ENCODE measurements around the gene ITPRIP. TPM values are rescaled to one million over a fixed set of nuclear protein-coding genes. Genes with fewer than 3 reads are reported as not detected.

Gene ITPRIP
- total RNA-seq, 4 donors from 2014 or later: 28.0 to 44.2 (median 29.4) TPM

DNA sequence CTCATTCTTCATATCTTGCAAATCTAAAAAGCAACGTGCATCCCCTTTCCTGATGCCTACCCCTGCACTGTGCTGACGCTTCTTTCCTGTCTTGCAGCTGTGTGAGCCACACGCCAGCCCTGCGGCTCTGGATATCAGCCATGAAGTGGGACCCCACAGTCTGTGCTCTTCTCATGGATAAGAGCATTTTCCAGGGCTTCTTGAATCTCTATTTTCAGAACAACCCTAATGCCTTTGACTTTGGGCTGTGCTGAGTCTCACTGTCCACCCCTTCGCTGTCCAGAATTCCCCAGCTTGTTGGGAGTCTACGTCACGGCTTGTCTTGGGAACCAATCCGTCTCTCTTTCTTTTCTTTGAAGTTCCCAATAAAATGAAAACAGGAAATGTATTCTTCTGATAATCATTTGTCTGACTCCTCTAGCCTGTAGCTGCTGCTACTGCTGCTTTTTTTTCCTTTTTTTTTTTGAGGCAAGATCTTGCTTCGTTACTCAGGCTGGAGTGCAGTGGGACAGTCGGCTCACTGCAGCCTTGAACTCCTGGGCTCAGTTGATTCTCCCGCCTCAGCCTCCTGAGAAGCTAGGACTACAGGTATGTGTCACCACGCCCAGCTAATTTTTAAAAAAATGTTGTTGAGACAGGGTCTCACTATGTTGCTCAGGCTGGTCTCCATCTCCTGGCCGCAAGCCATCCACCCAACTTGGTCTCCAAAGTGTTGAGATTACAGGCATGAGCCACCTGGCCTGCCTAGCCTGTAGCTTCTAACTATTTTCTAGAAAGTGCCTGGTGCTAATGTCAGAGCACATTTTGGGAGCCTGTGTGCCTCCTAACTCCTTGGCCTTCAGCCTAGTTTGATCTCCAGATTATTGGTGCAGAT, 39.0 kb downstream of the ITPRIP start:
- no peak for DNase-seq
- TF ChIP-seq CTCF (IDR thresholded peaks at IDR 0.05) (no peak), POLR2A (IDR thresholded peaks at IDR 0.05) (no peak)
- Histone ChIP-seq H3K27me3 (no peaks in the 10 kb centered on the region), H3K36me3 (no peaks in the 10 kb centered on the region), H3K27ac (peak overlapping the region in 2 of 3 donors; percentile 48 to 60), H3K9me3 (no peaks in the 10 kb centered on the region), H3K4me3 (replicated peaks in 1 of 3) (no peak overlapping the region), H3K4me1 (peaks cover 11 to 42% of the 10 kb centered on the region in 2 donors)
- intact Hi-C loops (cut with DNase I): no loop called here
- 71 to 76% methylated on average over 13 of the region's 13 CpGs for WGBS, 2 donors

DNA sequence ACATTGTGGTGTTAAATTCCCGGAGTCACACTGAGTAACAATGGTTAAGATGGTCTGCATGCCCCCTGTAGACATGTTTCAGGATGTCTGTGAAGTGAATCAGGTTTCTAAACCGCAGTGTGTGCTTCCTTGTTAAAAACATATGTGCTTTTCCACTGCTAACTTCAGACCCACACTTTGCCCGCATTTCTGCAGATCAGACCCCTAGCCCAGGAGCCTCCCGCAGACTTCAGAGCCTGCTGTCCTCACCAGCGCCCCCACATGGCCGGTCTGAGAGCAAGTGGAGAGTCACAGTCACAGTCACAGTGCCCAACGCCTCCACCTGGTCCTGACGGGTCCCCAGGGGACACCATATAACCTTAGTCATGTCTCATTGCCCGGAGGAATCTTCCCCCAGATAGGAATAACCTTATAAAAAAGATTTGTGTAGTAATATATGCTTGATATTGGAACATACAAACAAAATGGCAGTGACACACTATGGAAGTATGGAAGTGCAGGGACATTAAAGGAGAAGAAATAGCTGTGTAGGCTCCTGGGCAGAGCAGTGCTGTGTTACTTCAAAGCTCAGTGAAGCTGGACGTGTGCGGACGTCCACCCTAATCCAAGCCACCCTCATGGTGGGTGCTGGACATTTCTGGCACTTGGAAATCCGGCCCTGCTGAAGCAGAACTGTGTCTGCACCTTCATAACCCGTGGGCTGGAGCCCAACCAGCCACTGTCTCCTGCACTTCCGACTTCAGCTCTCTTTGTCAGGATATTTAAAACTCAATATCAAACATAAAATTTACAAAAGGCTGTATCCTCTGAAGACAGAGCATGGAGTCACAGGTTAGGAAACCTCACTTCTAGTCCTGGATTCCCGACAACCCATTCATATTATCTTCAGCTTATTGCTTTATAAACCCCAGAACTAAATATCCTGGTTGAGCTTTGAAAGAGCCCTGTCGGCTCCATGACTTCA, 40.3 kb downstream of the ITPRIP start:
- 64 to 72% methylated on average over 17 of the region's 17 CpGs for WGBS, 2 donors

GRCh38 chr10:104296687-104297436, 41.4 kb downstream of the ITPRIP start:
- 96 to 97% methylated on average over 10 of the region's 10 CpGs for WGBS, 2 donors
- no peak for TF ChIP-seq POLR2A (IDR thresholded peaks at IDR 0.05)
- TF ChIP-seq CTCF (IDR thresholded peaks at IDR 0.05): no peak
- no peaks in the 10 kb centered on the region for H3K27me3 ChIP-seq
- intact Hi-C loops (cut with DNase I): no loop called here
- H3K4me1 ChIP-seq: peaks cover 4 to 24% of the 10 kb centered on the region in 2 donors
- H3K4me3 ChIP-seq (replicated peaks in 1 of 3): no peak overlapping the region
- no peaks in the 10 kb centered on the region for H3K9me3 ChIP-seq
- no peaks in the 10 kb centered on the region for H3K36me3 ChIP-seq
- DNase-seq: no peak
- H3K27ac ChIP-seq: no peak overlapping the region

More for the DNA sequence above, 40.3 kb downstream of the ITPRIP start:
- intact Hi-C loops (cut with DNase I): no loop called here
- no peak for DNase-seq
- H3K4me1 ChIP-seq: peaks cover 4 to 29% of the 10 kb centered on the region in 2 donors
- H3K27me3 ChIP-seq: no peaks in the 10 kb centered on the region
- TF ChIP-seq CTCF (IDR thresholded peaks at IDR 0.05) (peak in 1 of 6 experiments; percentile 23), POLR2A (IDR thresholded peaks at IDR 0.05) (no peak)
- no peaks in the 10 kb centered on the region for H3K36me3 ChIP-seq
- H3K4me3 ChIP-seq (replicated peaks in 1 of 3): no peak overlapping the region
- no peaks in the 10 kb centered on the region for H3K9me3 ChIP-seq
- no peak overlapping the region for H3K27ac ChIP-seq

GRCh38 chr10:104293781-104294321, 44.4 kb downstream of the ITPRIP start:
- Histone ChIP-seq H3K4me1 (peaks cover 5 to 7% of the 10 kb centered on the region in 2 donors), H3K27ac (no peak overlapping the region), H3K27me3 (no peaks in the 10 kb centered on the region), H3K36me3 (no peaks in the 10 kb centered on the region), H3K4me3 (replicated peaks in 1 of 3) (no peak overlapping the region), H3K9me3 (no peaks in the 10 kb centered on the region)
- intact Hi-C loops (cut with DNase I): no loop called here
- WGBS, 2 donors: 87 to 90% methylated on average over 5 of the region's 5 CpGs
- TF ChIP-seq POLR2A (IDR thresholded peaks at IDR 0.05) (no peak), CTCF (IDR thresholded peaks at IDR 0.05) (no peak)
- no peak for DNase-seq
